ENCODE measurements around the gene ADIRF. TPM values are rescaled to one million over a fixed set of nuclear protein-coding genes. Genes with fewer than 3 reads are reported as not detected.

Gene ADIRF
- total RNA-seq, 2 experiments from 2014 or later: not detected

- no peak for ATAC-seq
- Mint-ChIP-seq H3K36me3 (ENCODE audit: low read depth) (no peaks in the 10 kb centered on the region), H3K9me3 (ENCODE audit: low read depth) (no peaks in the 10 kb centered on the region), H3K27me3 (no peaks in the 10 kb centered on the region), H3K4me3 (no peak overlapping the region), H3K27ac (no peak overlapping the region), H3K4me1 (no peaks in the 10 kb centered on the region)
- DNase-seq: no peak
- intact Hi-C loops (cut with DNase I, micrococcal nuclease): no loop called here
- ChIA-PET POLR2A (no interaction called here), CTCF (interaction anchor here (0.7 to 4.5 kb wide), 4 partner anchors 17 to 246 kb away, joined by 3 to 19 read pairs (median 6); partner anchors contain the start of genes MMRN2 and SNCG)
Observed at GRCh38 chr10:86940677-86941076, 27.6 kb upstream of the ADIRF start.

GRCh38 chr10:86941426-86941825 lies 26.9 kb upstream of the ADIRF start:
- no peak overlapping the region for H3K27ac Mint-ChIP-seq
- ChIA-PET POLR2A (no interaction called here), CTCF (interaction anchor here (0.7 to 4.5 kb wide), 3 partner anchors 16 to 25 kb away, joined by 3 to 19 read pairs (median 9); partner anchors contain the start of genes MMRN2 and SNCG)
- H3K9me3 Mint-ChIP-seq (ENCODE audit: low read depth): no peaks in the 10 kb centered on the region
- no peaks in the 10 kb centered on the region for H3K4me1 Mint-ChIP-seq
- no peak overlapping the region for H3K4me3 Mint-ChIP-seq
- ATAC-seq: no peak
- H3K27me3 Mint-ChIP-seq: no peaks in the 10 kb centered on the region
- no peak for DNase-seq
- H3K36me3 Mint-ChIP-seq (ENCODE audit: low read depth): no peaks in the 10 kb centered on the region
- intact Hi-C loops (cut with DNase I, micrococcal nuclease): no loop called here

GRCh38 chr10:86941991-86942421 lies 26.3 kb upstream of the ADIRF start:
- Mint-ChIP-seq H3K9me3 (ENCODE audit: low read depth) (no peaks in the 10 kb centered on the region), H3K27me3 (no peaks in the 10 kb centered on the region), H3K36me3 (ENCODE audit: low read depth) (no peaks in the 10 kb centered on the region), H3K4me3 (no peak overlapping the region), H3K27ac (no peak overlapping the region), H3K4me1 (no peaks in the 10 kb centered on the region)
- no peak for ATAC-seq
- ChIA-PET CTCF (interaction anchor here (1.4 to 4.5 kb wide), 2 partner anchors 16 to 26 kb away, joined by 5 to 19 read pairs; partner anchors contain the start of genes ADIRF, MMRN2 and SNCG), POLR2A (no interaction called here)
- intact Hi-C loops (cut with DNase I, micrococcal nuclease): no loop called here
- DNase-seq: no peak

DNA sequence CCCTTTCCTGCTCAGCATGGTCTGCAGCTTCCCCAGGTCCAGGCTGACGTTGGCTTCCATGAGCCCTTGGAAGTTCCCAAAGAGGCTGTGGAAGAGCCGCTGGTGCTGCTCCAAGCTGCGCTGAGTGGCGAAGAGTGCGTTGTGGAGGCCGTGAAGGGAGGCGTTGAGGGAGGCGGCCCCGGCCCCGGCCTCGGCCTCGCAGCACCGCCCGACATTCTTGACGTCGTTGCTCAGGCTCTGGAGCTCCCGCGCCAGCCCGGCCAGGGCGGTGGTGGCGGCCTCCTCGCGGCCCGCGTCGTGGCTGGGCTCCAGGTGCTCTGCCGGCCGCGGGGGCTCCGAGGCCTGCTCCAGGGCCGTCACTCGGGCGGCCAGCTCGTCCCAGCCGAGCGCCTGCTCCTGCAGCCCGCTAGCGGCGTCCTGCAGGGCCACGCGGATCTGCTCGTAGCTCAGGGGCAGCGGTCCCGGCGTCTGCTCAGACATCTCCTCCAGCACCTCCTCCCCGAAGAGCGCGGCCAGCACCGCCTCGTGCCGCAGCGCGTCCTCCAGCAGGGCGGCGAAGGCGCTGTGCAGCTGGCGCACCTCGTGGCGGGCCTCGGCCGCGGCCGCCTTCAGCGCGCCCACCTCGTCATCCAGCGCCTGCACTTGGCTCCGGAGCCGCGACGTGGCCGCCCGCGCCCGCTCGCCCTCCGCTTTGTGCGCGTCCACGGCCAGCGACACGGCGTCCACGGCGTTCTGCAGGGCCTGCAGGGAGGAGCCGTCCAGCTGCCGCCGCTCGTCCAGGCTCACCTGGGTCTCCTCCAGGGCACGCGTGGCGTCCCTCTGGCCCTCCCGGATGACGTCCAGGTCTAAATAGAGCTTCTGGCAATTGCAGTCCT lies 25.6 kb upstream of the ADIRF start:
- Mint-ChIP-seq H3K27me3 (no peaks in the 10 kb centered on the region), H3K27ac (no peak overlapping the region), H3K4me1 (no peaks in the 10 kb centered on the region), H3K9me3 (ENCODE audit: low read depth) (no peaks in the 10 kb centered on the region), H3K4me3 (no peak overlapping the region), H3K36me3 (ENCODE audit: low read depth) (no peaks in the 10 kb centered on the region)
- POLR2A ChIA-PET: no interaction called here
- DNase-seq (no peak), ATAC-seq (no peak)
- CTCF ChIA-PET: interaction anchor here (1.4 kb wide), 1 partner anchor 25 kb away, joined by 5 read pairs; the partner anchor contains the start of gene ADIRF
- intact Hi-C loops (cut with DNase I, micrococcal nuclease): no loop called here

- Mint-ChIP-seq H3K9me3 (ENCODE audit: low read depth) (no peaks in the 10 kb centered on the region), H3K27ac (no peak overlapping the region), H3K4me1 (no peaks in the 10 kb centered on the region), H3K4me3 (no peak overlapping the region), H3K36me3 (ENCODE audit: low read depth) (no peaks in the 10 kb centered on the region), H3K27me3 (no peaks in the 10 kb centered on the region)
- intact Hi-C loops (cut with DNase I, micrococcal nuclease): no loop called here
- DNase-seq: no peak
- no peak for ATAC-seq
- CTCF ChIA-PET: interaction anchor here (1.4 kb wide), 1 partner anchor 25 kb away, joined by 5 read pairs; the partner anchor contains the start of gene ADIRF
- POLR2A ChIA-PET: no interaction called here
Observed at GRCh38 chr10:86943316-86944030, 24.8 kb upstream of the ADIRF start.

DNA sequence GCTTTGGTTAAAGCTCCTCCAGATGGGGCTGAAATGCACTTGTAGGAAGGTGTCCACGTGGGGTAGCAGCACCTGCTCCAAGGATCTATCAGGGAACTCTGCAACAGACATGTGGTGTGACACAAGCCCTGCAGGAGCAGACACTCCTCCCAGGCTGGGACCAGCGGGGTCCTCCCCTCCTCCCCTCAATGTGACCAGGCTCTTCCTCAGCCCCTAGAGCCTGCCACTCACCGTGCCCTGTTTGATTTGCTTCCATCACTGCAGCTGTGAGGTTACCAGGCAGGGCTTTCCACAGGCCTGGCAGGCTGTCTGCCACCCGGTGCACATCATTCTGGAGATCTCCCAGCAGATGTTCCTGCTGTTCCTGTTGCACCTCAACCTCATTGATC lies 24.3 kb upstream of the ADIRF start:
- H3K27me3 Mint-ChIP-seq: no peaks in the 10 kb centered on the region
- H3K4me3 Mint-ChIP-seq: no peak overlapping the region
- no peaks in the 10 kb centered on the region for H3K4me1 Mint-ChIP-seq
- intact Hi-C loops (cut with DNase I, micrococcal nuclease): no loop called here
- POLR2A ChIA-PET: no interaction called here
- ATAC-seq: no peak
- H3K27ac Mint-ChIP-seq: no peak overlapping the region
- DNase-seq: no peak
- no peaks in the 10 kb centered on the region for H3K9me3 Mint-ChIP-seq (ENCODE audit: low read depth)
- CTCF ChIA-PET: no interaction called here
- H3K36me3 Mint-ChIP-seq (ENCODE audit: low read depth): no peaks in the 10 kb centered on the region

DNA sequence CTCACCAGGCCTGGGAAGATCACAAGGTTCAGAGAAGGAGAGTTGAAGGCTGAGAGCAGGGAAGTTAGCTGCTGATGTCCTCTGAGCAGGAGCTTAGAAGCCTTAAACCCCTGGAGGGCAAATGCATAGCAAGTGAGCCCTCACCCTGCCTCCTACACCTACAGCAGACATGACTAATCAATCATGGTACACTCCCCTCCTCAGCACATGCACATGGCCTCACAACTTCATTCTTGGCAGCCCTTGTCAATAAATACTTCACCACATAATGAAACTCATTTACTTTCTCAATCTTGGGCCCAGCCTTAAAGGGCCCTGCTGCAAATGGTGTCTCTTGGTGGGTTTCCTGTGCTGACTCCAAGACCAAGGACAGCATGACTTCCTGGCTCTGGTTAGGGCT lies 23.8 kb upstream of the ADIRF start:
- no peak overlapping the region for H3K27ac Mint-ChIP-seq
- CTCF ChIA-PET: no interaction called here

GRCh38 chr10:86944907-86945306 lies 23.4 kb upstream of the ADIRF start:
- intact Hi-C loops (cut with DNase I, micrococcal nuclease): no loop called here
- ATAC-seq: no peak
- Mint-ChIP-seq H3K9me3 (ENCODE audit: low read depth) (no peaks in the 10 kb centered on the region), H3K4me3 (no peak overlapping the region), H3K36me3 (ENCODE audit: low read depth) (no peaks in the 10 kb centered on the region), H3K27ac (no peak overlapping the region), H3K27me3 (no peaks in the 10 kb centered on the region), H3K4me1 (no peaks in the 10 kb centered on the region)
- CTCF ChIA-PET: no interaction called here
- POLR2A ChIA-PET: interaction anchor here (0.6 kb wide), 1 partner anchor 231 kb away, joined by 5 read pairs; no protein-coding TSS in a partner anchor
- no peak for DNase-seq

More for the DNA sequence above, 23.8 kb upstream of the ADIRF start:
- DNase-seq: peak; percentile 15
- Mint-ChIP-seq H3K4me3 (no peak overlapping the region), H3K36me3 (ENCODE audit: low read depth) (no peaks in the 10 kb centered on the region), H3K9me3 (ENCODE audit: low read depth) (no peaks in the 10 kb centered on the region), H3K4me1 (no peaks in the 10 kb centered on the region), H3K27me3 (no peaks in the 10 kb centered on the region)
- intact Hi-C loops (cut with DNase I, micrococcal nuclease): no loop called here
- POLR2A ChIA-PET: no interaction called here
- ATAC-seq: peak; percentile 41

DNA sequence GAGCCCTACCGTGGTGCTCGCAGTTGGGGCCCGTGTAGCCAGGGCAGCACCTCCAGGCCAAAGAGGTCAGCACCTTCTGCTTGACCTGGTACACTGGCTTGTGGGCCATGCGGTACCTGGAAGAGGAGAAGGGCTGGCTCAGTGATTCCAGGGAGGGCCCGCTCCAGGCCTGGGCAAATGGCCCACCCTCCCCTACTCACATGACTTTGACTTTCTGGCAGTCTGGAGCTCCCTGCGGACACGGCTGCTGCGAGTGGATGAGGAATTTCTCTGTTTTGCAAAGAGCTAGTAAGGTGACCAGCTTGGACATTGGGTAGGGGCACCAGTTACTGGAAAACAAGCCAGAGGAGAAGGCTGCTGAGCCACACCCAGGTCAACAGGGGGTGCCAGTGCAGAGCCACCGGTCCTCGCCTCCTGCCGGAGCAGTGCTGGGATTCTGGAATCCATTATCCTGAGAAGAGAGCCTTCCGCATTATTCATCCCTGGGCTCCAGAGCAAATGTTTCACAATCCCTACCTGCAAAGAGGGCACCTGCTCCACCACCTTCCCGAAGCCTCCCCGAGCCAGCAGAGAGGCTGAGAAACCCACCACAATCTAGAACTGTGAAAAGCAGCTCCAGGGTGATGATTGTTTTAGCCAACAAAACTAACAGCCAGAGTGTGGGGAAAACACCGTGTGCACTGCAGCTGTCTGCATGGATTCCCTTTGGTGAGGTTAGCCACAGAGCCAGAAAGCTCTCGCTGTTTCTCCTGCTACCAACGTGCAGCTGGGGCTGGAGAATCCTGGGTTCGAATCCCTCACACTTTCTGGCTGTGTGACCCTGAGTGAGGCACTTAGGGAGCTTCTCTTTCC lies 22.7 kb upstream of the ADIRF start:
- Mint-ChIP-seq H3K4me1 (peaks cover 4% of the 10 kb centered on the region), H3K4me3 (no peak overlapping the region), H3K9me3 (ENCODE audit: low read depth) (no peaks in the 10 kb centered on the region), H3K27me3 (no peaks in the 10 kb centered on the region), H3K36me3 (ENCODE audit: low read depth) (no peaks in the 10 kb centered on the region), H3K27ac (no peak overlapping the region)
- ATAC-seq: no peak
- intact Hi-C loops (cut with DNase I, micrococcal nuclease): no loop called here
- POLR2A ChIA-PET: interaction anchor here (0.6 kb wide), 1 partner anchor 232 kb away, joined by 5 read pairs; no protein-coding TSS in a partner anchor
- CTCF ChIA-PET: interaction anchor here (0.5 to 0.7 kb wide), 2 partner anchors 124 to 139 kb away, joined by 3 to 4 read pairs; no protein-coding TSS in a partner anchor
- no peak for DNase-seq

DNA sequence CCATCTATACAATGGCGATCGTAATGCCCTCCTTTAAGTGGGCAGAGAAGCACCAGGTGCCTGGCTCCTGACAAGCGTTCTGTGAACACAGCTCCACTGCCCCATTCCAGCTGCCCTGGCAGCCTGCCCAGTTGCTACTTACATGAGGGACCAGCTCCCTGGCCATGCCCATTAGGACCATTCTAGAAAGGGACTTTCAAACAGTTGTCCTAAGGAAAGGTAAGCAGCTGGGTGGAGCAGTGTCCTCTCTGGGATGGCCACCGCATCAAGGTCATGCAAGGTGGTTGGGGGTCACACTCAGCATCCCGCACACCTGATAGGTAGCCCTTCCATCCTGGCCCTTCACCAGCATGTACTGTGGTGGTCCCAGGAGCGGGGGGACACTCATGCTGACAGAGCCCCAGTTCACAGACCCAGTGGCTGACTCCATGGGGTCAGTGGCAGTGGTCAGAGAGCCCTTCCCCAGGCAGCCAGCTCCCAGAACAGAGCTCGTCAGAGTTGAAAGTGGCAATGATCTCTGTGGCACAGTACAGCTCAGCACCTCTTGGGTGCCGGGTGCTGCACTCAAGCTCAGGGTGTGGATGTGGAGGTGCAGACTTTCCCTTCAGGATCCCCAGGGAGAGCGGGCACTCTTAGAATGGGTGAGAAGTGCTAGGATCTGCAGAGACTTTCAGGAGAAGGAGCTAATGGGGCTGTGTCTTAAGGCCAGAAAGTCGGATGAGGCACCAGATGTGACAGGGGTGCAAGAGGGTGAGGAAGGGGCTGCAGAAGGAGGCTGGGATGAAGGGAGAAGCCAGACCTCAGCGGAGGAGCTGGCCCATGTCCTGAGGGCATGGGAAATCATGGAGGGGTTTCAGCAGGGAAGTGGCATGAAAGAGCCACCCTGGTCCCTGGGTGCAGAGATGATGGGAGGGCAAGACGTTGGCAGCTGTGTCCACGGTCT lies 21.8 kb upstream of the ADIRF start:
- ATAC-seq (no peak), DNase-seq (no peak)
- intact Hi-C loops (cut with DNase I, micrococcal nuclease): no loop called here
- ChIA-PET CTCF (interaction anchor here (0.5 to 1.5 kb wide), 4 partner anchors 10 to 141 kb away, joined by 3 to 4 read pairs (median 3); no protein-coding TSS in a partner anchor), POLR2A (no interaction called here)
- H3K36me3 Mint-ChIP-seq (ENCODE audit: low read depth): no peaks in the 10 kb centered on the region
- no peak overlapping the region for H3K4me3 Mint-ChIP-seq
- H3K9me3 Mint-ChIP-seq (ENCODE audit: low read depth): no peaks in the 10 kb centered on the region
- no peaks in the 10 kb centered on the region for H3K27me3 Mint-ChIP-seq
- H3K27ac Mint-ChIP-seq: no peak overlapping the region
- peaks cover 5% of the 10 kb centered on the region for H3K4me1 Mint-ChIP-seq
